Type B pancreatic cell (in vitro differentiated cells): ENCODE measurements around the gene LMAN2L. TPM values are rescaled to one million over a fixed set of nuclear protein-coding genes. Genes with fewer than 3 reads are reported as not detected.

Experiments used
- DNase-seq: peaks from one replicate; pipeline ENCODE4 v3.0.0; 2021; ENCODE audit warnings: mixed read lengths; ENCODE audit not compliant: unreplicated experiment; ENCODE audit errors: extremely low spot score
- H3K27ac Mint-ChIP-seq: 2 replicates; pipeline ENCODE4 v1.8.0; 2021; ENCODE audit warnings: mild to moderate bottlenecking, mixed read lengths
- H3K27me3 Mint-ChIP-seq: 2 replicates; pipeline ENCODE4 v1.8.0; 2021; ENCODE audit warnings: mixed read lengths
- H3K36me3 Mint-ChIP-seq: 2 replicates; pipeline ENCODE4 v1.8.0; 2021; ENCODE audit warnings: mixed read lengths
- H3K4me1 Mint-ChIP-seq: one replicate; pipeline ENCODE4 v1.8.0; 2021; ENCODE audit warnings: mixed read lengths; ENCODE audit not compliant: unreplicated experiment
- H3K4me3 Mint-ChIP-seq: 2 replicates; pipeline ENCODE4 v1.8.0; 2021; ENCODE audit warnings: mild to moderate bottlenecking, mixed read lengths
- H3K9me3 Mint-ChIP-seq: 2 replicates; pipeline ENCODE4 v1.8.0; 2021; ENCODE audit warnings: mixed read lengths
- total RNA-seq: library from RNA; stranded (reverse); gene quantifications from 2 replicates; pipeline ENCODE4 v1.2.1, GENCODE V29; 2021; ENCODE audit warnings: low replicate concordance
- TF ChIP-seq, protein P1 (sequence below): fragments of 200-600 bp; sonication (generic); conservative IDR thresholded peaks from 2 replicates; pipeline ENCODE4 v1.5.0; 2021; ENCODE audit warnings: antibody characterized with exemption, mild to moderate bottlenecking

Gene LMAN2L
- total RNA-seq, 1 donor from 2014 or later, result 31.9 TPM

DNA sequence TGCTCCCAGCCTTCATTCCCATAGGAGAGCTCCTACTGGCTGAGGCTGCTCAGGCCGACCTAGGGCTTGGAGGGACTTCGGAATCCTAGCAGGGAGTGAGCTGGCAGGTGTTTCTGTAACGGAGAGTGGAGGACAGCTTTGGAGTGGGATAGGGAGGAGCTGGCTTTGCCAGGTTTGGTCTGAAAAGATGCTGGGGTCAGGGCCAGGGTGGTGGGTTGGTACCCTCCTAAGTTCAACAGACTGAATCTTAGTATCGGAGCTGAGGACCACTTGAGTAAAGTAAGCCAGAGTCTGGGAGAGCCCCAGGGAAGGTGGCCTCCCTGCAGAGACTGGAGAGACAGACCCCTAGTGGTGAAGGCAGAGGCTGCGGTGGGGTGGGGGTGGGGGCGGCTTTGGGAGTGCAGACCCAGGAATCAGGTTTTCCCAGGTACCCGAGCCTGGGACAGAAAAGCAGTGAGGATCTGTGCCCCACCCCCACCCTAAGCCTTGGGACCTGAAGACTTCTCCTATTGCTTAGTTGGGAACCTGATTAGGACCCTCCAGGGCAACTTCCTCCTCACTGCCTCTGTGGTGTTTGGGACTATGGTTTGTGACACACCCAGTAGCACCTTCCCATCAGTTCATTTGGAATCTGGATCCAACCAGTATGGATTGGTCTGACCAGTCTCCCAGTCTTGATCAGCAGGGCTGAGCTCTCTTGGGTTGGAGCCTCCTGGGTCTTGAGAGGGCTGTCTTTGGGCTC is 23.8 kb upstream of the LMAN2L start:
- DNase-seq, result no peak
- Mint-ChIP-seq H3K27ac (peak overlapping the region; percentile 72), H3K4me3 (peak overlapping the region; percentile 89), H3K36me3 (peaks cover 10% of the 10 kb centered on the region), H3K9me3 (no peaks in the 10 kb centered on the region), H3K27me3 (no peaks in the 10 kb centered on the region), H3K4me1 (peaks cover 68% of the 10 kb centered on the region)
- TF ChIP-seq, protein P1, sequence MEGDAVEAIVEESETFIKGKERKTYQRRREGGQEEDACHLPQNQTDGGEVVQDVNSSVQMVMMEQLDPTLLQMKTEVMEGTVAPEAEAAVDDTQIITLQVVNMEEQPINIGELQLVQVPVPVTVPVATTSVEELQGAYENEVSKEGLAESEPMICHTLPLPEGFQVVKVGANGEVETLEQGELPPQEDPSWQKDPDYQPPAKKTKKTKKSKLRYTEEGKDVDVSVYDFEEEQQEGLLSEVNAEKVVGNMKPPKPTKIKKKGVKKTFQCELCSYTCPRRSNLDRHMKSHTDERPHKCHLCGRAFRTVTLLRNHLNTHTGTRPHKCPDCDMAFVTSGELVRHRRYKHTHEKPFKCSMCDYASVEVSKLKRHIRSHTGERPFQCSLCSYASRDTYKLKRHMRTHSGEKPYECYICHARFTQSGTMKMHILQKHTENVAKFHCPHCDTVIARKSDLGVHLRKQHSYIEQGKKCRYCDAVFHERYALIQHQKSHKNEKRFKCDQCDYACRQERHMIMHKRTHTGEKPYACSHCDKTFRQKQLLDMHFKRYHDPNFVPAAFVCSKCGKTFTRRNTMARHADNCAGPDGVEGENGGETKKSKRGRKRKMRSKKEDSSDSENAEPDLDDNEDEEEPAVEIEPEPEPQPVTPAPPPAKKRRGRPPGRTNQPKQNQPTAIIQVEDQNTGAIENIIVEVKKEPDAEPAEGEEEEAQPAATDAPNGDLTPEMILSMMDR, result peak; percentile 68

DNA sequence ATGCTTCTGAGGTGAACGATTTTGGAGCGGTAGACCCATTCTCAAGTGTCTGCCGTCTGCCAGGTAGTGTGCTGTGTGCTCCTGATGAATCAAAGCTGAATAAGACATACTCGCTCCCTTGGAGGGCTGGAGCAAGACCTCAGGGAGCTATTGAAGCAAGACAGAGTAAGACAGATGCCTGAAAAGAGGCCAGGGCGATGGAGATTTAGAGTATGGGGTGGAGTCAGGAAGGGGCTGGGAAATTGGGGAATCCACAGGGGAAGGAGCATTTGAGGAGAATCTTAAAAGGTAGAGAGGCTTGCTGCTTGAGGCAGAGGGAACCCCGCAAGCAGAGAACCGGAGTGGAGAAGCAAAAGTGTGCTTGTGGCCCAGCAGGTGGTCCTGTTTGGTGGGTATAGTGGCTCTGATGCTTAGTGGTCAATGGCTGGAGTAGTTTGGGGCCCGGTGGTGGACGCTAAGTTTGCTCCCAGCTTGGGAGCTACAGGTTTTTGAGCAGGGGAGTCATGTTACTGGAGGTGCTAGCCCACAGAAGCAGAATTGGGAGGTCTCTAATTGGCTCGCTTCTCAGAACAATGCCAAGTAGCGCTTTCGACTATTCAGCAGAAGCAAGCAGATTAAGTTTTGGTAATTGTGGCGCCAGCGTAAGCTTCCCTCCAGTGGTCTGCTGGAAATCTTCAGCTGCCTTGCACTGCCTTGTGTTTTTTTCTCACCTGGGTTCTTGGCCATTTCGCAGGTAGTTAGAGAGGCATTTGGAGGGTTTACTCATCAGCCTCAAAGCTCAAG is 22.9 kb upstream of the LMAN2L start:
- peak overlapping the region; percentile 89 for H3K4me3 Mint-ChIP-seq
- H3K36me3 Mint-ChIP-seq, result peaks cover 6% of the 10 kb centered on the region
- H3K4me1 Mint-ChIP-seq, result peaks cover 59% of the 10 kb centered on the region
- no peaks in the 10 kb centered on the region for H3K27me3 Mint-ChIP-seq
- H3K27ac Mint-ChIP-seq, result peak overlapping the region; percentile 72
- H3K9me3 Mint-ChIP-seq, result no peaks in the 10 kb centered on the region
- TF ChIP-seq, protein P1, result no peak
- DNase-seq, result no peak

GRCh38 chr2:96760986-96761832 is 21.3 kb upstream of the LMAN2L start:
- Mint-ChIP-seq H3K27me3 (no peaks in the 10 kb centered on the region), H3K36me3 (peaks cover under 1% of the 10 kb centered on the region), H3K9me3 (no peaks in the 10 kb centered on the region), H3K27ac (peak overlapping the region; percentile 79), H3K4me1 (peaks cover 44% of the 10 kb centered on the region), H3K4me3 (peak overlapping the region; percentile 89)
- DNase-seq, result no peak
- TF ChIP-seq, protein P1, result peak; percentile 71

GRCh38 chr2:96760036-96760985 is 20.4 kb upstream of the LMAN2L start, which contains the start of gene CNNM4:
TSS of gene CNNM4 (plus strand) at chr2:96760902. CDS start at chr2:96761000, 98 bp downstream.
- no peaks in the 10 kb centered on the region for H3K9me3 Mint-ChIP-seq
- H3K27ac Mint-ChIP-seq, result peak within 1 kb of the TSS; percentile 88
- peak; percentile 96 for DNase-seq
- H3K4me1 Mint-ChIP-seq, result peaks cover 43% of the 10 kb centered on the region
- no peaks in the 10 kb centered on the region for H3K27me3 Mint-ChIP-seq
- H3K36me3 Mint-ChIP-seq, result no peaks in the 10 kb centered on the region
- TF ChIP-seq, protein P1, result no peak
- peak within 1 kb of the TSS; percentile 89 for H3K4me3 Mint-ChIP-seq
